NCI-H146 (cell line): ENCODE measurements around the gene GABBR2.

Experiments
- DNase-seq: peaks from one replicate; lab custom pipeline; 2025; lab: John Stamatoyannopoulos, UW

GABBR2 gene

DNA sequence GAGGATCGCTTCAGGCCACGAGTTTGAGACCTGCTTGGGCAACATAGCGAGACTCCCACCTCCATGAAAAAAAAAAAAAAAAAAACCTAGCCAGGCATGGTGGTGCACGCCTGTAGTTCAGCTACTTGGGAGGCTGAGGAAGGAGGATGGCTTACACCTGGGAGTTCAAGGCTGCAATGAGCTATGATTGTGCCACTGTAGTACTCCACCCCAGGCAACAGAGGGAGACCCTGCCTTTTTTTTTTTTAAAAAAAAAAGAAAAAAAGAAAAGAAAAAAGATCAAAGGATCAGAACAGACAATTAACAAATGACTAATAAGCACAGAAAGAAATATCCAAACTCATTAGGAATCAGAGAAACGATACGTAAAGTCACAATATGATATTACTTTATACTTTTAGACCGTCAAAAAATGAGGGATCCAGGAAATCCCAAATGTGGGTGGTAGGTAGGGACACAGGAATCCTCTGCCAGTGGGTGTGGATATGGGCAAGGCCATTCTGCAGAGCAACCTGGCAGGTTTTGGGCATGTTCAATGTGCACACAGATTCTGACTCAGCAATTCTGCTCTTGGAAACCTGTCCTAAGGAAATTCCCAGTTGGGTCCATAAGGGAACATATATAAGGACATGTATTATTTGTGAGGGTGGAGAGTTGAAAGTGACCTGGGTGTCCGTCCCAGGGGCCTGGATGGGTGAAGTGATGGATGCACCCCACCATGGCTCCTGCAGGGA is 308.6 kb downstream of the GABBR2 start:
- no peak for DNase-seq

DNA sequence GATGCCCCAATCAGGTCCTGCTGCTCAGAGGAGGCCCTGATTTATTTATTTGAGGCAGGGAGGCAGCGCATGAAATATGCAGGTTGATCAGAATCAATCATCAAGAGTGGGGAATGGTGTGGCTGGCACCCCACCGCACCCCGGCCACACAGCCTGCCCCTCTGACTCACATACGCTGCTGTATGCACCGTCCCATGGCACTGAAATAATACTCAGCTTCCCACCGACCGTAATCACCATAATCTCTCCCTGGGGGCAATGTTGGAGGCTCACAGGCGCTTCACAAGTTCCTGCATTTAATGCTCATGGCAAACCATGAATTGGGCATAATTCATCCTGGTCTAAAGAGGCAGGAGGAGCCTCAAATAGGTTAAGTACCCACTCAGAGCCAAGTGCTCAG is 312.1 kb downstream of the GABBR2 start:
- no peak for DNase-seq

DNA sequence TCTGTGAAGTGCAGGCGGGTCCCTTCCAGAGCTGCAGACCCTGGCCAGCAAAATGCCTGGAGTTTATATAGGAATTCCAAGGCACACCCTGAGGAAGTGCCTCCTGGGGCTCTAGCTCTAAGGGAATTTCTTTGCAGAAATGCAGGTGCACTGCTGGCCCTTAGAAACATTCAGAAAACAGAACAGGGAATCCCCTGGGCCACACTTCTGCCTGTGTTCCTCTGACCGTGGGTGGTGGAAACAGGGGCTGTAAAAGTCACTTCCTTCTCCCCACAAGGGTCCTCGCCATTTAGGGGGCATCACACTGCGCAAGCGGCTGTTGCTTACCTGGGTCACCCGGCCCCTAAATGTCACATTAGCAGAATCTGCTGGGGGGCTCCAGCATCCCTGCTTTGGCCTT is 312.5 kb downstream of the GABBR2 start:
- DNase-seq, result no peak

DNA sequence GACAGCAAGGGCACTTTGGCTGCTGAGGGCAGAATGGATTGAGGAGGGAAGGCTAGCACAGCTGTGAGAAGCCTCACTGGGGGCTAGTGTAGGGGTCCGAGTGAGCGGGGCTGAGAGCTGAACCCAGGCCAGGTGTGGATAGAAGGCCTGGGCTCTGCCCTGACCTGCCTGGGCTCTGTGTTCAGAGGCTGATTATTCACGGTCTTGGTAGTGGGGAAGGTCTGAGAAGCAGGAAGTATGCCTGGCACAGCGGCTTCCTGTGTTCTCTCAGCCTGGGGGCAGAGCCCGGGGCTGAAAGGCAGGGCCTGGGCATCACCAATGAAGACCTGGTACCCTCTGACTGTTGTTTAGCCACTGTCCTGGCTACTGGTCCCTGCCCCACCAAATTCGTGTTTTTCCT is 316.9 kb downstream of the GABBR2 start:
- DNase-seq, result no peak

DNA sequence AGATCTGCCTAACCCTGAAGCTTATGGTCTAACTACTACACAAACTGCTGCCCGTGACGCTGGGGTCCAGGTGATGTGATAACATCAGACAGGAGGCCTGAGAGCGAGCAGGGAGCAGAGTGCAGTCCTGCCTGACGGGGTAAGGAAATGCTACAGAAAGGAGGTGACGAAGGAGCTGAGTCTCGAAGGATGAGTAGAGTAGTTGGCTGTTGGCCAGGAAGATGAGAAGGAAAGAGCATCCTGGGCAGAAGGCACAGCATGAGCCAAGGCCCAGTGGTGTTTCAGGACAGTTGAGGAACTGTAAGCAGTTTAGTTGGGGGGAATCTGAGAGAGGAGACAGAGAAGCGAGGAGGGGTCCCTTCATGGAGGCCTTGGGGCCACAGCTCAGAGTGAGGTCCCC is 317.3 kb downstream of the GABBR2 start:
- DNase-seq, result no peak

DNA sequence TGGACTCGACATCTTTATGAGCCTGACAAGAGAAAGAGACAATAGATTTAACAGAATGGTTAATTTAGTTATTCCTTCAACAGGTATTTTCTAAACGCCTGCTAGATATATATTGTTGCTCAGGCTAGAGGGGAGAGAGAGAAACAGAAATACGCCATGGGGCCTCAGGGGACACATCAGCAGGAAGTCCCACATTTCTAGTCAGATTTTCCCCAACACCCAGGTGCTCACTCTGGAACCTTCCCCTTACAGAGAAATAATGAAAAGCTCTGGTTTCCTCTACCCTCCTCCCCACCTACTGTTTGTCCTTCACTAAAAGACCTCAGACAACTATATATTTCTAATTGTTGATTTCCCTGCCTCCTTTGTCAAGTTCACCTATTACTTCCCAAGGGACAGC is 323.0 kb downstream of the GABBR2 start:
- DNase-seq, result no peak

DNA sequence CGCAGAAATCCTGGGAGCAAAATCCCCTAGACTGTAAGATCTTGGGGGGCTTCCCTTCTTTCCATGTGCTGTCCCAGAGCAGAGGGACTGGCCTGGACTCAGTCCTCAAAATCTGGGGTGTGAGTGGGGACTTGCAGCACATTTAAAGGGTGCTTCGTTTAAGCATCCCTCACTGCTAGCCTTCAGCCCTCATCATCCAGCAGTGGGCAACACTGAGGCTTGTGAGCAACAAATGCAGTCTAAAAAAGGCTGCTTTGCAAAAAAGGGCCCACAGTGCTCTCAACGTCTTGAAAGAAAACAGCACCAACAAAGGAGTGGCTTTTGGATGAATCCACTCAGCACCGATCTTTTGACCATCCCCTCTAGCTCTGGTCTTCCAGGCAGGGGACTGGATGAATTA is 325.0 kb downstream of the GABBR2 start:
- no peak for DNase-seq

DNA sequence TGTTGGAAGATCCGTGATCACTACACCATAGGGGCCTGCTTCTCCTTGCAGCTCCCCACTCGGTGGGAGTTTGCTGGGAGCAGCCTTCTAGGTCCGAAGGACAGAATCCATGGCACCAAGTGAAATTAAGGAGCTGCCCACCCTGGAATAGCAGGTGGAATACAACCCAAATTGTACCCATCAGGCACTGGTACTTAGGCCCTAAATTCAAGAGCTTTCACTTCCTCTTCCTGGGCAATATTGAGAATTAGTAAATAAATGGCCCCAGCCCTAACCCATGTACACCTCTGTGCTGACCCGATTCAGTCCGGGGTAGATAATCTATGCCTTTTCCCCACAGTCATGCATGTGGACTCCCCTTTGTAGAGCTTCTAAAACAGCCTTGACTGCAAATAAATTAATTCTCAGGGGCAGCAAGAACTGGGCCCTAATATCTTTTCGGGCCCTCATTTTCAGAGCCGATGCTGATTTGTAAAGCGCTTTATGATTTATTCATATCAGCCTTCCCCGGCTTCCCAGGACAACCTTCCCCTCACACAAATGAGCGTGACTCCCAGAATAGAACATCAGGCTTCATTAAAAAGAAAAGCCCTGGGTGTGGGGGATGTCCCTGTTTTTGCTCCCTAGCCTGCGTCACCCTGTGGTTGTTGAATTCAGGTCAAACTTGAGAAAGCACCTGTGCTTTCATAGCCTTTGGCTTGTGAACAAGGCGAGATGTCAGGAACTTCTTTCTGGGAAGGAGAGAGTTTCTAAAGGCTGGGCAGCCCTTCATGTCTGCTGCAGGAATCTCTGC is 327.2 kb downstream of the GABBR2 start:
- no peak for DNase-seq

DNA sequence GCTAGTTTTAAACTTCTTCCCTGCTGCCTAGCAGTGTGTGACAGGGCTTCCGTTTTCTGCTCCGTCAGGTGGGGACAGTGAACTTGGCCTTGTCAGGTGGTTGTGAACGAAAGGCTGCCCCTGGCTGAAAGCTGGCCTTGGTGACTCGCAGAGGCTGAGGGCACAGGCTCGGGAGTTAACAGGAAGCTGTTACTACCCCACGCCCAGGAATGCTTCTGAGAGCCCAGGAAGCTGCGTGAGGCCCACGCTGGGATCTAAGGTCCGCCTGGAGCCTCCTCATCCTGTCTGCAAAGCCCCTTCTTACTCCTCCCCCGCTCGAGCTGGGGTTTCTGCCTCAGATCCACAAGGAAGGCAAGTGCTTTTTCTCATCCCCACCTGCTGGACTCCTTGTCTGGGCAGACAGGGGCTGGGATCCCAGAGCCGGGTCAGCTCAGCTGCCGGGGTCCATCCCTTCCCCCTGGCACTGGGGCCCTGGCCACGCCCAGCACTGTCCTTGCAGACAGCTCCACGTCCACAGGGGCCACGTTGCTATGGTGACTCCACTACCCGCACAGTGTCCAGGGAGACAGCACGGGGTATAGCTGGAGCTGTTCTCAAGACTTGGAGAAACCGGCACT is 328.6 kb downstream of the GABBR2 start:
- DNase-seq, result no peak

DNA sequence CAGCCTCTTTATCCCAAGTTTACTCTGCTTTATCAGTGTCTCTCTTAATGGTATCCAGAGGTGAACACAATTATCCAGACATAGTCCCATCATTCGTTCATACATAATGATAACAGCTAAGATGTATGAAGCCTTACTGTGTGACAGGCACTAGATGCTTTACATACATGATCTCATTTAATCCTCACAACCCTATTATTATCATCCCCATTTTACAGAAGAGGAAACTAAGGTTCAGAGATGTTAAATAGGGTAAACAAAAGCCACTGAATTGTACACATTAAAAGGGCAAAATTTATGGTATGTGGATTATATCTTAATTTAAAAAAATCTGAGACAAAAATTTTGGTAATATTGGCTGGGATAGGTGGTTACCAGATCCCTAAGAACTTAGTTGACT is 329.2 kb downstream of the GABBR2 start:
- no peak for DNase-seq

DNA sequence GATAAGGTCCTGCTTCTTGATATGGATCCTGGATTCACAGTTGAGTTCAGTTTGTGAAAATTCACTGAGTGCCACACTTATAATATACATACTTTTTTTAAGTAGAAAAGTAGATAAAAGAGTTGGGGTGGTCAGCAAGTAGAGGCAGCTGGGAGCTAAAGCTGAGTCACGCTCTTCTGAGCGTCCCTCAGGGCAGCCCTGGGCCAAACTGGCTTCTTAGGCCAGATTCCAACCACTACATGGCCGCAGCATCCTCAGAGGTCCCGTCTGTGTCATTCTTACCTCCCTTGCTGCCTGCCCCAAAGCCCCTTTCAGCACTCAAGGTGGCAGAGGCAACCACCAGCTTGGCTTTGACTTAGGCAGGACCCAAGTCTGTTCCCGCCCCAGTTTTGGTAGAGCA is 329.9 kb downstream of the GABBR2 start:
- no peak for DNase-seq

DNA sequence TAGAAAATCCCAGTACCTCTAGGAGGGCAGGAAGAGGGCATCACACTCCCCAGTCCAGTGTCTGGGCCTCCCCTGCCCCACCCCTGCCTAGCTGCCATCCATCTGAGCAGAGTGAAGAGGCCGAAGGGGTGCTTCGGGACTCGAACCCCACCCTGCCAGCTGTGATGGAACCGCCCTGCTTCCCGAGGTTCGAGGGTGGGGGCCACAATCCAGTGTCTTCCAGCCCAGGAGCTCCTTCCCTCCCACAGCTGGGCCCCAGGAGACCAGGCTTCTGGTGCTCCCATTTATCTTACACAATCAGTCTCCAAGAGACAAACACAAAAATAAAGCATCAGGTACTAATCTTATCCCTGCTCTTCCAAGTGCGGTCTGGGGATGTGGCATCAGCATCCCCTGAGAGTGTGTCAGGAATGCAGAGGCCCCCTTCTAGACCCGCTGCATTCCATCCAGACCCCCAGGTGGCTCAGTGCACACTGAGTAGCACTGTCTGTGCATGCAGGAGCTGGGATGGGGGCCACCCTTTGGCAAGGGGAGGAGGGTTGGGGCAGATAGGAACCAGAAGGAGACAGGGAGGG is 330.4 kb downstream of the GABBR2 start:
- no peak for DNase-seq

DNA sequence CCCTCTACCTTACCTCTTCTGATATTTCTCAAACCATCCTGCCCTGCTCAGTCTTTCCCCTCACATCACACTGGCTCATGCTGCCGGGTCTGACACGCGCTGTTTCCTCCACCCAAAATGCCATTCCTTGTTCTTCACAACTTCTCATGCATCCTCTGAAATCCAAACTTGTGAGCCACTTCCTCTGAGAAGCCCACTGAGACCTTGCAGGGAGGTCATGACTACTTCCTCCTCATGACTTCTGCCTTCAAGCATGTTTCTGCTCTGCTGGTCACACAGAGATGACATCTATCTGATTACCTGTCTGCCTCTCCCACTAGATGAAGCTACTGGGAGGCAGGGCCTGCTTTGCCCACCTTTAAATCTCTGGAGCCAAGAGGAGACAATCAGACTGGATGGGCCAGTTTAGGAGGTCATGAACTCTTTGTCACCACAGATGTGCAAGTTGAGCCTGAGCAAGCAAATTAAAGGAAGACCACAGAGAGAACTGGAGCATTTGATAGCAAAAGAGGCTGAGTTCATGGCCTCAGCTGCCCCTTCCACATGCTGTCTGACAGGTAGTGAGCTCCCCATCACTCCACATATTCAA is 333.5 kb downstream of the GABBR2 start:
- no peak for DNase-seq

DNA sequence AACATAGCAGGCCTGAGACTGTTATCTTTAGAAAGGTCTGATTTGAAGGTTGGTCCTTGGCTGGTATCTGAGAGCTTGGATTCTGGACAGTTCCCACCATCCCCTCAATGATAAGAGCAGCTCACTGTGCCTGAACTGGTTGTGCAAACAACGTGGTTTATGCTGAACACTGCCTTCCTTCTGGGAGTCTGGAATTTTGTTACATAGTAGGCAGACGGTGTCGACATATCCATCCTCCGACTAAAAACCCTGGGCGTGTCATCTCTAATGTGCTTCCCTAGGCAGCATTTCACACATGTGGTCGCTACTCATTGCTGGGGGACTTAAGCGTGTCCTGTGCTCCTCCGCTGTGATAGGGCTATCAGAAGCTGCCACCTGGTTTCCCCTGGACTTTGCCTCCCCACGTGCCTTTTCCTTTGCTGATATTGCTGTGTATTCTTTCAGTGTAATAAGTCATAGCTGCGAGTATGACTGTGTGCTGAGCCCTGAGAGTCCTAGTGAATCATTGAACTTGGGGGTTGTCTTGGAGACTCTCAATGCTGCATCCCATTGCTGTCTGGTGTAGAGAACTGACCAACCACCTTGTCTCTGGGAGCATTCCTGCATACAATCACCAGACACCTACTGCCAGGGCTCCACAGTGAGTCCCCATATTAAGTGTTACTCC is 334.2 kb downstream of the GABBR2 start:
- no peak for DNase-seq

DNA sequence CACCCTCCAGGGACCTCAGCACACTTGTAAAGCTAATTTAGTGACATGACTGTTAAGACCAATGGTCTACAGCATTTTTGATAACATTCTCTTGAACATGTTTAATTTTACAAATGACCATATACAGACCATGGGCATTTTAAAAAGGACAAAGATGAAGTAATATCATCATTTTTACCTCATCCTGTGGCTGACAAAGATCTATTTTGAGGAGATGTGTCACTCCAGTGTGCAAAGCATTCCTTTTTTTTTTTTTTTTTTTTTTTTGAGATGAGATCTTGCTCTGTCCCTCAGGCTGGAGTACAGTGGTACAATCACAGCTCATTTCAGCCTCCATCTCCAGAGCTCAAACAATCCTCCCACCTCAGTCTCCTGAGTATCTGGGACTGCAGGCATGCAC is 335.1 kb downstream of the GABBR2 start:
- DNase-seq, result no peak

DNA sequence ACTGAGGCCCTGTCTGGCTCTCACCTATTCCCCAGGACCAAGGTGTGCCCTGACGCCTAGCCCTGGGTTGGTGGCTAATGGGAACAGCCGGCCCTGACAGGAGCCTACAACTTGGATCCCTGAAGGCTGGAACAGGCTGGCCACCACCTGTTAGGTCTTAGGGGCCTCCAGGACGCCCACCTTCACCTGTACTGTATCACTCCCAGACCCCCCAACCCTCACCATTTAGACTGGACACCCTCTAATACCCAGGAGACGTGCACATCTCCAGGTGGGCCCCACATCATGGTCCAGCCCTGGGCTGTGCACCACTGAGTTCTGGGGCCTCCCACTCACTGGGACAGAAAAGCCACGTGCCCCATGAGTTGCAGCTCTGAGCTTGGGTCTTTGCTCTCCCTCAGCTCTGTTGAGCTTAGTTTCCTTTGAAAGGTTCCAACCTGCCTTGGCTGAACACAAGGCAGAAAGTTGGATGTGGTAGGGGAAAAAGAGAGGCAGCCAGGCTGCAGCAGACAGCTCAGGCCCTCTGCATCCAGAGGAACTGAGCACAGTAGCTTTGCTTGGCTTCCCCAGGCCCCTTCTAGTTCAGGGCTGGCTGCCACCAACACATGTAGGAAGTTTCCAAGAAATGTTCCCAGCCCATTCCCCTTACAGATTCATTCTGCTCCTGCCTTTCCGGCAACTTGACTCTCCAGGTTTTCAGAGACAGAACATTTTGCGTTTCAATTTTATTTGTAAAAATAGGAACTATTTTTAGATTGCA is 336.5 kb downstream of the GABBR2 start:
- DNase-seq, result no peak

DNA sequence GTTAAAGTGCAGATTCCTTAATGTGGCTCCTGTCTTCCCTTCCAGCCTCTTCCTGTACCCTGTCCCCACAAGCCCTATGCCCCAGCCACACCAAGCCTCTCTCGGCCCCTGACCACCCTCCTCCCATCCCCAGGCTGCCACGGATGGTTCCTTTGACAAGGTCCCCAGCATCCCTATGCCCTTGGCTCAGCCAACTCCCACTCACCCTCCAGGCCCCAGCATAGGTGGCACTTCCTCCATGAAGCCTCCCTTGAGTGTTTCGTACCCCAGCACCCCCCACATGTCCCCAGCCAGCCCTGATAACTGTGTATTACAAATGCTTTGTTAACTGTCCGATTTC is 337.8 kb downstream of the GABBR2 start:
- DNase-seq, result no peak

DNA sequence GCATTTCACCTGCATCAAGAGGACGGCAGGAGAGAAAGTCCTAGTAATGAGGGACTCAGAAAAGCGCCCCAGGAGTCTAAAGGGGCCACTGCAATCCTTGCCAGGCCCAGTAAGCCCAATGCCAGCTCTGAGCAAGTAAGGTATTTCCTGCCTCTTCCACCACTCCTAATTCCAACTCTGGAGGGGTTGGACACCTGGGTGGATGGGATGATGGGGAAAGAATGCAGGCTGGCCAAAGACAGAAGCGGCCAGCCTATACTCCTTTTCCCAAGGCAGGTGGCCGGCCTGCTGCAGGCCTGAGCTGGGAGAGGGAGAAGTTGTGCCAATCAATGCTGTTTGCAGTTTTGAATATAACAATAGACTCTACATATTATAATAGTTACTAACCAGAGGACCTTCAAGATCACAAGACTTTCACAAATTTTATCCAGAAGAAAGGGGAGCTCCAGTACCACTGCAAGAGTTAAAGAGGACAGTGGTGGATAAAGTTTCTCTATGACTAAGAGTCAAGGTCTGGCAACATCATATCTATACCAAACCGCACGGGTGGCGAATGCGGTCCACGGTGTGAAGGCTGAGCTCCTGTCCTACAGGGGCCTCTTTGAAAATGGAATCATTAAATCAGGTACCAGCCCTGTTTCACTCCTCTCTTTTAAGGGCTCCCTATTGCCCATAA is 338.3 kb downstream of the GABBR2 start:
- no peak for DNase-seq

DNA sequence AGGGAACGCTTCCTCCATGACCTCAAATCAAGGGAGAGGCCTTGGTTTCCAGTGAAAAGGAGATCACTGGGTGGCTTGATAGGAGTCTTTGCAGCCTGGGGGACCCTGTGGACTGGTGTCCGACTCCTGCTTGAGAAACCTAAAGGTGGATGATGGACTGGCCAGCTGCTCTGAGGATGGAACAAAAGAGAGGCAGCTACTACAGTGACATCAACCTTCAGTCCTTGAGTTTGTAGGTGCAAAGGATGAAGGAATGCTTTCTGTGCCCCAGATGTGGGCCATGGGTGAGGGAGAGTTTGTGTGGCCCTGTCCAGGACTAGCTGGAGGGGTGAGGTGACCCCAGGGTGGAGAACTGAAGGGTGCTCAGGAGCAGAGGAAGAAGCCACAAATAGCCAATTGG is 338.8 kb downstream of the GABBR2 start:
- DNase-seq, result no peak

DNA sequence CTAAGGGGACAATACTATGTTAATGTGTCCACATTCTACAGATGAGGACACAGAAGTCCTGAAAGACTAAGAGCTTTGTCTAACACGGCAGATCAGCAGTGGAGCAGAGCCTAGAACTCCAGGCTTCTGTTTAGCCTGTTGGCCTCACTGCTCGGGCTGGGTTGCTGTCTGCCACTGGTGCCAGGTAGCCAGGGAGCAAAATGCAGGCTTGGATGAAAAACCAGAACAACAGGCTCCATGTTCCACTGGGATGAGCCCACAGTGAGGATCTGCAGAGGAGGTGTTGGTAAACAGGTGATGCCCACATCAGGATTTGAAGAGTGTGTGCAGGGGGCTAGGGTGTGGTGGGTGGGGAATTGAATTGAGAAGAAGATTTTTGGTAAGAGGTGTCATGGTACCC is 339.3 kb downstream of the GABBR2 start:
- no peak for DNase-seq

DNA sequence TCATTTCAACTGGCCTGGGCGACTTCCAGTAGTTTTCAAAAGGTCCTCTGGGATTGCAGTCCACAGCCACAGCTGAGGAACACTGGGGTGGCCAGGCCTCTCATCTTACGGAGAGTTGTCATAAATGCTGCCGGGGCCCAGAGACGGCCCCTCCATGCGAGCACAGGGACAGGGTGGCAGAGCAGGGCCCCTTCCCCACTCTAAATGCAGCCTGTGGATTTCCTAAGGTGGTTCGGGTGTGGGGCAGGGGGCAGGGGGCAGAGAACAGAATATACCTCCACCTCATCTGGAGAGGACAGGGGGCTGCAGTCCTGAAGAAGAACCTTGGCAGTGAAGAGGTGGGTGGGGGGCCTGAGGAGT is 339.7 kb downstream of the GABBR2 start:
- DNase-seq, result no peak
